ENCODE measurements around the gene LGALS7B.

- TF ChIP-seq POLR2AphosphoS5 (IDR thresholded peaks at IDR 0.05) (peak; percentile 30 to 79 (median 63)), CTCF (IDR thresholded peaks at IDR 0.05) (no peak), POLR2A (IDR thresholded peaks at IDR 0.05) (peak; percentile 66)
Measured at GRCh38 chr19:38815059-38816001, 26.3 kb downstream of the LGALS7B start.
